Renal cortical epithelial cell (primary cell): ENCODE measurements around the gene CLDN5. TPM values are rescaled to one million over a fixed set of nuclear protein-coding genes. Genes with fewer than 3 reads are reported as not detected.
"Not testable (repeated sequence)": the region's sequence is repeated elsewhere in the genome, so short reads cannot be mapped to it uniquely, and the experiment has no call there.

Experiments
- DNase-seq: peaks from one replicate; pipeline ENCODE4 v3.0.0-alpha.2; 2011; ENCODE audit warnings: low read depth
- total RNA-seq: library from RNA; depleted of rRNA; stranded (reverse); fragments of >200 nt; gene quantifications from 2 replicates; pipeline ENCODE4 v1.2.3, GENCODE V29; 2014

CLDN5 gene
- total RNA-seq, 1 donor from 2014 or later, result 1.3 TPM

GRCh38 chr22:19548427-19548826 is 24.2 kb upstream of the CLDN5 start:
- not testable (repeated sequence) for DNase-seq

- no peak for DNase-seq
Measured at GRCh38 chr22:19547620-19548019, 23.4 kb upstream of the CLDN5 start.

- no peak for DNase-seq
Measured at GRCh38 chr22:19546680-19547079, 22.5 kb upstream of the CLDN5 start.

DNA sequence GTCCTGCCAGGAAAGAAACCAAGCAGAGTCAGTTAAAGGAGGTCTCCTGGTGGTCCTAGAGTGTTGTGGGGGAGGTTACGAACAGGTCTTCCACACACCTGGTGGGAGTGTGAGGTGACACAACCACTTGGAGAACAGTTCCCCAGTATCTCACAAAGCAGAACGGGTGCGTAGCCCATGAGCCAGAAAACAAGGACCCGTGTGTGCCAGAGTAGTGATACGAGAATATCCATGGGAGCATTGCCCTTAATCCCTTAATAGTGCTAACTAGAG is 21.7 kb upstream of the CLDN5 start:
- no peak for DNase-seq

GRCh38 chr22:19543970-19544708 is 19.9 kb upstream of the CLDN5 start:
- no peak for DNase-seq

- DNase-seq, result no peak
Measured at GRCh38 chr22:19540394-19540793, 16.2 kb upstream of the CLDN5 start.

DNA sequence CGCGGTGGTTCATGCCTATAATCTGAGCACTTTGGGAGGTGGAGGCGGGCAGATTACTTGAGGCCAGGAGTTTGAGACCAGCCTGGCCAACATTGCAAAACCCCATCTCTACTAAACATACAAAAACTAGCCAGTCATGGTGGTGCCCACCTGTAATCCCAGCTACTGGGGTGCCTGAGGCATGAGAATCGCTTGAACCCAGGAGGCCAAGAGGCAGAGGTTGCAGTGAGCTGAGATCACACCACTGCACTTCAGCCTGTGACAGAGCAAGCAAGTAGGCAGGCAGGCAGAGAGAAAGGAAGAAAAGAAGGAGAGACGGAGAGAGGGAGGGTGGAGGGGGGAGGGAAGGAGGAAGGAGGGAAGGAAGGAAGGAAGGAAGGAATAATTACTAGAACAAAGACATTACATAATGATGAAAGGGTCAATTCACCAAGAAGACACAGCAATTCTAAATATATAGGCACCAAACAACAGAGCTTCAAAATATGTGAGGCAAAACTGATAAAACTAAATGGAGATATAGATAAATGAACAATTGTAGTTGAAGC is 13.8 kb upstream of the CLDN5 start:
- DNase-seq, result no peak

DNA sequence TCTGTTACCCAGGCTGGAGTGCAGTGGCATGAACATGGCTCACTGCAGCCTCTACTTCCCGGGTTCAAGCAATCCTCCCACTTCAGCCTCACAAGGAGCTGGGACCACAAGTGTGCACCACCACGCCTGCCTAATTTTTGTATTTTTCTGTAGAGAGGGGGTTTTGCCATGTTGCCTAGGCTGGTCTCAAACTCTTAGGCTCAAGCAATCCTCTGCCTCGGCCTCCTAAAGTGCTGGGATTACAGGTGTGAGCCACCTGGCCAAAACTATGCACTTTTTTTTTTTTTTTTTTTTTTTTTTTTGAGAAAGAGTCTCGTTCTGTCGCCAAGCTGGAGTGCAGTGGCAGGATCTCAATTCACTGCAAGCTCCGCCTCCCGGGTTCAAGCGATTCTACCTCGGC is 12.4 kb upstream of the CLDN5 start:
- no peak for DNase-seq

DNA sequence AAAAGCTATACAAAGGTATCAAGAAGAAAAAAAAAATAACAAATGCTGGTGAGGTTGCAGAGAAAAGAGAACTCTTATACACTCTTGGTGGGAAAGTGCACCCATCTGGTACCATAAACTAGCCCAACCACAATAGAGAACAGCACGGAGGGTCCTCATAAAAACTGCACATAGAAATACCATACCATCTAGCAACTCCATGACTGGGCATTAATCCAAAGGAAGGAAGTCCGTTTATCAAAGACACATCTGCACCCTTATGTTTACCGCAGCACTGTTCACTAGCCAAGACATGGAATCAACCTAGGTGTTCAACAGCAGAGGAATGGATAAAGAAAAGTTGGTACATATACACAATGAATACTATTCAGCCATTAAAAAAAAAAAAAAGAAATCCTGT is 10.8 kb upstream of the CLDN5 start:
- DNase-seq, result no peak

DNA sequence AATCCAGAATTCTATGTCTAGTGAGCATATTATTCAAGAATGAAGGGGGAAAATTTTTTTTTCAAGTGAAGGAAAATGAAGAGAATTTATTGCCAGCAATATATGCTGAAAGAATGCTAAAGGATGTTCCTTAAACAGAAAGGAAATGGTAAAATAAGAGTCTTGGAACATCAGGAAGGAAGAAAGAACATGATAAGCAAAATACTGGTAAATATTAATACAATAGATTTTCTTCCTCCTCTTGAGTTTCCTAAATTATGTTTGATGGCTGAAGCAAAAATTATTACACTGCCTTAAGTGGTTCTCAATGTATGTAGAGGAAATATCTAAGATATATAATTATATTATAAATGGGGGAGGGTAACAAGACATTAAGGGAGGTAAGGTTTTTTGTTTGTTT is 9.6 kb upstream of the CLDN5 start:
- DNase-seq, result no peak

DNA sequence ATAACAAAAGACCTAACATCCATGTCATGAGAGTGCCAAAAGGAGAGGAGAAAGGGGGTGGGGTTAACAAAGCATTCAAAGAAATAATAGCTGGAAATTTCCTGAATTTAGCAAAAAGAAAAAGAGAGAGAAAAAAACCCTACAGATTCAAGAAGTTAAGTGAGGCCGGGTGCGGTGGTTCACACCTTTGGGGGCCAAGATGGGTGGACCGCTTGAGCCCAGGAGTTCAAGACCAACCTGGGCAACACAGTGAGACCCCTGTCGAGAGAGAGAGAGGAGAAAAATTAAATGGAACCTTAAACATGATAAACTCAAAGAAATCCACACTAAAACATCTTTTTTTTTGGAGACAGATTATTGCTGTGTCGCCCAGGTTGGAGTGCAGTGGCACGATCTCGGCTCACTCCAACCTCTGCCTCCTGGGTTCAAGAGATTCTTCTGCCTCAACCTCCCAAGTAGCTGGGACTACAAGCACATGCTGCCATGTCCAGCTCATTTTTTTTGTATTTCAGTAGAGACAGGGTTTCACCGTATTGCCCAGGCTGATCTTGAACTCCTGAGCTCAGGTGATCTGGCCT is 8.9 kb upstream of the CLDN5 start:
- no peak for DNase-seq

DNA sequence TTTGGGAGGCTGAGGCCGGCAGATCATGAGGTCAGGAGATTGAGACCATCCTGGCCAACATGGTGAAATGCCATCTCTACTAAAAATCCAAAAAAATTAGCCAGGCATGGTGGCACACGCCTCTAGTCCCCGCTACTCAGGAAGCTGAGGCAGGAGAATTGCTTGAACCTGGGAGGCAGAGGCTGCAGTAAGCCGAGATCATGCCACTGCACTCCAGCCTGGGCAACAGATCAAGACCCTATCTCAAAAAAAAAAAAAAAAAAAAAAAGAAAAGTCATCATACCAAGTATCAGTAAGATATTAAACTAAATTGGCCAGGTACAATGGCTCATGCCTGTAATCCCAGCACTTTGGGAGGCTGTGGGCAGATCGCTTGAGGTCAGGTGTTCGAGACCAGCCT is 7.1 kb upstream of the CLDN5 start:
- DNase-seq, result not testable (repeated sequence)

DNA sequence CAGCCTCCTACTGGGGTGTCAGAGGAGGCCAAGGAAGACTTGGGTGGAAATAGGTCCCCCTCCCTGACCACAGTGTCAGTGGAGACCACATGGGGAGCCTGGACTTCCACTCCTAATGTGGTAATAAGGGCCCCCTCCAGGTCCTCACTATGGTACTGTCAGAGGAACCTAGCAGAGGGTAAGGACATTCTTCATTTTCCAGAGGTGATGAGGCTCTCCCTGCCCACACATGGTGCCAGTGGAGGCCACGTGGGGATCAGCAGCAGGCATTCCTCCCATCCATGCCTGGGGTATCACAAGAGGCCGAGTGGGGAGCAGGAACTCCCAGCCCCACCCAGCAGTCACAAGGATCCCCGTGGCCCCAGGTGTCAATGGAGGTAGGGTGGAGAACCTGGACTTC is 6.5 kb upstream of the CLDN5 start:
- no peak for DNase-seq

- no peak for DNase-seq
Measured at GRCh38 chr22:19529811-19530210, 5.6 kb upstream of the CLDN5 start.

- DNase-seq, result no peak
Measured at GRCh38 chr22:19527861-19528417, 3.7 kb upstream of the CLDN5 start.

- DNase-seq, result no peak
Measured at GRCh38 chr22:19527321-19527721, 3.1 kb upstream of the CLDN5 start.

- no peak for DNase-seq
Measured at GRCh38 chr22:19526702-19527111, 2.5 kb upstream of the CLDN5 start.

DNA sequence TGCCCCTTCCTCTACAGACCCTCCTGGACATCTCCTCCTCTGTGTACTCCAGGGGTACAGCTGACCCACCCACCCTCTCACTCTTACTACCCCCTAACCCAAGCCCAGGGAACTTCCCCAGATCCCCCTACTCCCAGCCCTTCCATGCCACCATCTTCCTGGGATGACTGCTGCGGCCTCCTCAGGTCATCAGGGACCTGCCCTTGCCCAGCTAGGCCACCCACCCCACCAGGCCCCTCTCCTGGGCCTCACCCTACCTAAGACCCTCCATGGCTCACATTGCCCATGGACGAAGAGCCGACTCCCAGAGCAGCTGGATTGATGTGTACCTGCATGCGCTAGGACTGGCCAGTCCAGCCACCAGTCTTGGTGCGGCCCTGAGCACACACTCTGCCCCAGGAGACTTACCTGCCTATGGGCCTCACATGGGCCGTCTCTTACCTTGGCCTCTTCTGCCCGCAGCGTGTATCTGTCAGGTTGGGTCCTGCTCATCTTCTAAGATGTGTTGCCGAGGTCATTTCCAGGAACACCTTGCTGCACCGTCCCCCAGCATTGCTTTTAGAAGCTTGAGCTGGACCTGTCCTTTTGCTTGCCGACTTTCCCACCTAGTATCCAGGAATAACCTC is 2.0 kb upstream of the CLDN5 start:
- no peak for DNase-seq

GRCh38 chr22:19525666-19526065 is 1.5 kb upstream of the CLDN5 start:
- DNase-seq, result no peak

DNA sequence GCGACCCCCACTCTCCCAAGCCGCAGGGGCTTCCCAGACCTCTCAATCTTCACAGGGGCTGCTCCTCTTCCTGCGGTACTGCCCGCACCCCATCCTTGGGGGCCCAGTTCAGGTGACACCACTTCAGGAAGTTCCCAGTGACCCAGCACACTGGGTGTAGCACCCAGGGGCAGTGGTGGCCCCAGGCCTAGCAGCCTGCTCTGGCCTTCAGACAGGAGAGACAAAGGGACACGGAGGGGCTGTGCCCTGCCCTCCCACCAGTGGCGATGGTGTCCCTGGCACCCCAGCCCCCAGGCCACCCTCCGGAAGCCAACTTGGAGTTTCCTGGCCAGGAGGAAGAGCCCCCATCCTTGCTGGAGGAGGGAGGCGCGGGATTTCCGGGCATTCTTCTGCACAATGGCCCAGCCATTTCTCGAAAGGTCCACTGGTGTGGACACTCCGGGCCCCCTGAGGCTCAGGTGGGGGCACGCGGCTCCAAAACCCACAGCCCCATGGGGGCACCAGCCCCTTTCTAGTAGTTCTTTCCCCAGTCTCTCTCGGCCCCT is 978 bp upstream of the CLDN5 start:
- DNase-seq, result no peak

GRCh38 chr22:19523240-19524169 is 705 bp downstream of the CLDN5 start:
- DNase-seq, result no peak

DNA sequence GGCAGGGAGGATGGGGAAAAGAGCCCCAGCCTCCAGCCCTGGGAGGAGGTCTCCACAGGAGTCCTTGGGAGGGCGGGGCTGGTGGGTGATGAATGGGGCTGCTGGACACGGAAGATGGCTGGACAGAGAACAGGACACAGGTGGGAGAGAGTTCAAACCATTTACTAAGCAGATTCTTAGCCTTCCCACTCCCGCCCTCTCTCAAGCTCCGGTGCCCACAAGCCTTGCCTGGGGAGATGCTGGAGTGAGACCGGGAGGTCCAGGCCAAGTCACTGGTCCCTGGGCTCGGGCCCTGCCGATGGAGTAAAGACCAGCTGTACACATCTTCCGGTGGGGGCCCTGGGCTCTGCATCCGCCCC is 1.4 kb downstream of the CLDN5 start:
- DNase-seq, result no peak
